Measurements from ENCODE around the gene NRIP2.

GRCh38 chr12:2813214-2814185 is 21.3 kb downstream of the NRIP2 start:
- peak; percentile 16 to 44 (median 22) for TF ChIP-seq CTCF (IDR thresholded peaks at IDR 0.05)
- TF ChIP-seq POLR2A (IDR thresholded peaks at IDR 0.05): no peak
- peak in 1 of 2 donors; percentile 58 for TF ChIP-seq POLR2AphosphoS5 (IDR thresholded peaks at IDR 0.05; ENCODE audit: insufficient read depth in 1 of 2, low read depth in 1 of 2)
